Islet of Langerhans (tissue), 1 donor: ENCODE data around the gene TPRG1.

ENCODE experiments used
- FAIRE-seq: peaks from one replicate; lab custom pipeline; 2011; peaks lifted over from hg19 to GRCh38; lab: Jason Lieb, UNC

TPRG1 gene, protein sequence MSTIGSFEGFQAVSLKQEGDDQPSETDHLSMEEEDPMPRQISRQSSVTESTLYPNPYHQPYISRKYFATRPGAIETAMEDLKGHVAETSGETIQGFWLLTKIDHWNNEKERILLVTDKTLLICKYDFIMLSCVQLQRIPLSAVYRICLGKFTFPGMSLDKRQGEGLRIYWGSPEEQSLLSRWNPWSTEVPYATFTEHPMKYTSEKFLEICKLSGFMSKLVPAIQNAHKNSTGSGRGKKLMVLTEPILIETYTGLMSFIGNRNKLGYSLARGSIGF

GRCh38 chr3:189171707-189172106 lies at the start of gene TPRG1:
Gene TPRG1, plus strand, starts transcription at chr3:189171971. Its CDS starts 35,414 bp downstream, at chr3:189207385.
- no peak for FAIRE-seq

DNA sequence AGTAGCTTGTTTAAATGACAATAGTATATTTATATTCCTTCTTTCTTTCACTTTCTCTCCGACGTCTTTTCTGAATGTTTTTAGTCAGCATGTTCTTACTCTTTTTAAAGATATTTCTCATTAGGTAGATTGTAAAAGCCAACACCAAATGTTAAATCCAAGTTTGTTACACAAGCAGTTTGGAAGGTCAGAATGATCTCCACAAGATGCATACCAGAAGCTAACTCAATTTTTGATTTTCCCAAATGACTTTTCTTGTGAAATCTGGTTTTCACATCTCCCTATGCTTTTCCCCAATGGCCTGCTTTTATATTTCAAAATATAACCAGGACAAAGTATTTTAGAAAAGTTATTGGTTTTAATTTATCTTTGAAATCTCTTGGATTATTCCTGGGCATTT lies 49.7 kb upstream of the TPRG1 start:
- FAIRE-seq, result no peak

- FAIRE-seq, result no peak
These were observed 49.1 kb upstream of the TPRG1 start for GRCh38 chr3:189122526-189123205.

DNA sequence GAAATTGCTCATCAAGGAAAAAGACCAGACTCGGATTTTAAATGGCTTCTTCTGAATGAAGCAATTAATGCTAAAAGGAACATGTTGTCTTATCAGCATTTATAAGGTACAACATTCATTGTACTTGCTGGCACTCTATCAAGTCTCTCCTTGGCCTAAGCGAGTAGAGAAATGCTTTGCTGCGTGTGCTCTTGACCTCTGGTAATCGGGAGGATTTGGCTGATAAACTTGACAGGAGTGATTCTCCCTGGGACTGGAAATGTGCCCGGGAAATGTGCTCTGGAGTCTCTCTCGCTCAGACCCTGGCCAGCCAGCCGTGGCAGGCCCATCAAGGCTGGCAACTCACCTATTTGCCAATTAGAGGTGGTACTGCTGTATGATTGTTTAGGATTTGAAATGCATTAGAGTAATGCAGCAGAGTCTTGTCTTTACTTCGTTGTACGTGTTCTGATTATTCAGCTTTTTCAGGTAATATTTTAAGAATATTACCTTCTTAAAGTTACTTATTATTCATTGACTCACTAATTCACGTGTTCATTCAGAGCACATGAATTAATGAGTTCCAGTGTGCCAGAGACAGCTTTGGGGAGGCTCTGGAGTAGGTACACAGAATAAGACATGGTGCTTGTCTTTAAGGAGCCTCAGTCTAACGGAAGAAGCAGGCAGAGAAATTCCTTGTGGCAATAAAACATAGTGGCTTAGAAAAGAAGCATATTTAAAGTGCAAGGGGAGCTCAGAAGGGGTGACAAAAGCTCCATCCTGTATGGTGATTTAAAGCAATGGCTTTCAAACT lies 48.0 kb upstream of the TPRG1 start:
- no peak for FAIRE-seq

DNA sequence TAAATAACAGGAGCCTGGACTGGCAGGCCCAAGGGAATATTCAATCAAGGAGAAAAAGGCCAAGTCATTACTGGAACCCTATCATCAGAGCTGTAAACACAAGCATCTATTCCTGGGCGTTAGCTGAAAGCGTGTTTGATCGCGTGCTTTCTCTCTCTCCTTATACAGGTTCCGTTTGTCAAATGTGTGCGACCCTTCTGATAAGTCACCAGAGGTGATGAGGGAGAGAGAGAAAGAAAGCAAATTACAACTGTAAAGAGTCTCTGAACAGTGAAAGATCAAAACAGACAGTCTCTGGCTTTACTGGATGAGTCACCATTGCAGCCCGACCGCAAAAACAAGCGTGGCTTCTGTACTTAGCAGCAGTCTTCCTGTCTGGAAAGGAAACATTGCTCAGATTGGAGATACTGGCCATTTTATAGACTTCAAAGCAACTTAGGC lies 39.5 kb upstream of the TPRG1 start:
- no peak for FAIRE-seq

DNA sequence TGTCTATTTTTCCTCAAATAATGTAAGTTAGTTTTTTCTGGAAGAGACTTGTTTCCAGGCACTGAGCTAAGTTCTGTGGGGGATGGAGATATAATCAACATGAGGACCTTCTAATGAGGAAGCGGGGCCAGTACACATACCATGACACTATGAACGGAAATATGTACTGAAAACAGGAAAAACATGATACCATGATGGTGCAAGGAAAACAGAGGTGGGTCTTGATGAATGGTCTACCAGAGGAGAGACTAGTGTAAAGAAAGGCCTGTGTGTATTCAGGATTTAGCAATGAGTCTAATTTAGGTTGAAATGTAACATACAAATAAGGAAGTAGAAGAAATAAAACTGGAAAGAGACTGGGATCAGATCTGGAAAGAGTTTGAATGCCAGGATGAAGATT lies 38.9 kb upstream of the TPRG1 start:
- no peak for FAIRE-seq

- no peak for FAIRE-seq
These were observed 38.0 kb upstream of the TPRG1 start for GRCh38 chr3:189133768-189134167.

DNA sequence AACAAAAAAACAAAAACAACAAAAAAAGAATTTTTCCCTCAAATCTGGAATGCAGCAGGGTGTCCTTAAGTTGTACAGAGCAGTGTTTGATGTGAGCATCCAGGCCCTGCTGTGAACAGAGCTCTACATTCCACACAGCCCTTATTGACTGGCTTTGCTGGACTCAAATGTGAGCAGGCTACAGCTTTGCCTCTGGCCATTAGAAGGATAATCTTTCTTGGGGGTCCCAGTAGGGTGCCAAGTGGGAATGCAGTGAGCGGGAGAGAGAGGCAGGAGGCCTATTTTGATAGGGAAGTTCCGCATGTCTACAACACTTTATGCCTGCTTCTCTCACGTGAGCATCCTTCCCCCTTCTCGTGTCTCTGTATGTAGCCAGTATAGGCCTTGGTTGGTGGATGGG lies 34.4 kb upstream of the TPRG1 start:
- FAIRE-seq, result no peak

DNA sequence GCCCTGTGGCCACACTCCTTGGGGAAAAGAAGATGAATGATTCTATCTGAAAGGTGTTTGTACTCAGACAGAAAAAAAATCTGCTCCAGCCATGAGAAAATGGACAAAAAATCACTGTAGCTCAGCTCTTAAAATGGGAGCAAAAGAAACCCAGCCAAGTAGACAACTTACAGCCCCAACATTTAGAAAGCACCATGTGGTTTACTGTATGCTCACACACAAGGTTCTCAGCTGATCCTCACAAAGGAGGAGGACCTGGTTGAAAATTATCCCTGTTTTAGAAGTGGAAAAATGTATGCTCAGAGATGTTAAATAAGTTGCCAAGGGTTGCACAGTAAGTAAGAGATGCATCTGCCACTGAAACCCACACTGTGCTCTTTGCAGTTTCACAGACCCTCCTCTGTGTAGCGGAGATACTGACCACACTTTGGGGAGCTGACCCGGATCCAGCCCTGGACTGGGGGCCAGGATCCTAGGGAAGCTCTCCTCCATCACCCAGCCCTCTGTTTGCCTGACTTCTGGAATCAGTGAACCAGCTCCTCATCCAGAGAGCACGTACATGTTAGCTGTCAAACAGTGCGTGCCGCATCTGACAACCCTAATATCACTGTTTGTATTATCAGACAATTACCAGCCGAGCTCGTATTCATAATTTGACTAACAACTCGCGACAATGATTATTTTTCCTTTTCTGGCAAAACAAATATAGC lies 32.7 kb upstream of the TPRG1 start:
- FAIRE-seq, result no peak

DNA sequence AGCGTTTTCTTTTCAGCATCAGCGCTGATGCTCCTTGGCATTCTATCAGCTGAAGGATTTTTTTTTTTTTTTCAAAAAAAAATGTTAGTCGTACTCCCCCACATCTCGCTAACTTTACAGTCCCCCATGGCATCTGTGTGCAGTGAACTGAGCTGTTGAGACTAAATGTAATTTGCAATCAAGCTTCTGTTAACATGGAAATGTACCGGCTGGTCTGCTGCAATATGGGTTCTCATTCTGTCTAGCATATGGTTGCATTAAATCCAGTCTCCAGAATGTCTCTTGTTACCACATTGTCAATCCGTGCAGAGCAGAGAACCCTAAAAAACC lies 32.2 kb upstream of the TPRG1 start:
- no peak for FAIRE-seq

- FAIRE-seq, result no peak
These were observed 29.2 kb upstream of the TPRG1 start for GRCh38 chr3:189142527-189142926.

DNA sequence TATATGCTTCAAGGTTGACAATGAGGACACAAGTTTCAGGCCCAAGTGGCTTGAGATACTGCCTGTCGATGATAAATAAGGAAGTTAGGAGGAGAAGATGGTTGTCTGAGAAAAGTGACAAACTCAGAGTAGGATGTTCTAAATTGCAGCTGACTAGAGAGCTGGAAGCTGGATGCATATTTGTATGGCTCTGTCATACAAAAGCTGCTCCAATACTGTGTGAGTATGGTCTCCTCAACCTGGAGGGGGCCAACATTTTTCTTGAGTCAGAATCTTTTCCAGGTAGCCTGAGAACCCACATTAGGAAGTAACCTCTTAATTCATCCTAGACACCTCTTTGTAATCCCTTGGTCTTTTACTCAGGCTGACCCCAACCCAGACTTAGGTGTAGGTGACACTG lies 28.4 kb upstream of the TPRG1 start:
- no peak for FAIRE-seq

- FAIRE-seq, result no peak
These were observed 28.0 kb upstream of the TPRG1 start for GRCh38 chr3:189143771-189144170.

DNA sequence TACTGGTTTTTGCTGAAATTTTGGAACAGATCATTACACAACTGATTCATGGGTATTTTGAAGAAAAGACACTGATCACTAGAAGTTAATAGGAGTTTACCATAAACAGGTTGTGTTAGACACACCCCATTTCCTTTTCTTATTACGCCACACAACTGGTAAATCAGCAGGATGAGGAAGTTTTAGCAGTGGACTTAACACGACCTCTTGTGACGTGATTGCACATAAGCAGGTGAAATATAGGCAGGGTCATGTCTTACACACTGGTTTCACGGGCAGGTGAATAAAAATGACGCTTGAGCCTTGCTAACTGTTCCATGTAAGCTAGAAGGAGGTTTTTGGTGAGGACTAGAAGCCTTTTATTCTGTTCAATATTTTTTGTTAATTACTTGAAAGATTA lies 27.1 kb upstream of the TPRG1 start:
- no peak for FAIRE-seq

DNA sequence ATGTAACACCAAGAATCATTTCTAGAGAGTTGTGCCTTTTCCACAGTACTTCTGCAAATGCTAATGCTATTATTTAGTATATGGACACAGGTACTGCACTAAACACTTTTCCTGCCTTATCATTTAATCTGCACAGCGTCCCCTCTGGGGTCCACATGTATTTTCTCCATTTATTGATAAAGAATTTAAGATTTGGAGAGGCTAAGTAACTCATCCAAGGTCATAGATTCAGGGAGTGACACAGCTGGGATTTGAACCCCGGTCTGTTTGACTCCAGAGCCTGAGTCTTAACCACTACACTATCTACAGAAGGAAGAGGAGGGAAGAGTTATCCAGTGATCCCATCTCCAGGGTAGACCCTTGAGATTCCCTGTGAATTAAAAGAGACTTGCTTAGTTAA lies 24.9 kb upstream of the TPRG1 start:
- no peak for FAIRE-seq

- FAIRE-seq, result peak; percentile 87
These were observed 23.7 kb upstream of the TPRG1 start for GRCh38 chr3:189148081-189148507.

GRCh38 chr3:189149203-189149602 lies 22.6 kb upstream of the TPRG1 start:
- no peak for FAIRE-seq

DNA sequence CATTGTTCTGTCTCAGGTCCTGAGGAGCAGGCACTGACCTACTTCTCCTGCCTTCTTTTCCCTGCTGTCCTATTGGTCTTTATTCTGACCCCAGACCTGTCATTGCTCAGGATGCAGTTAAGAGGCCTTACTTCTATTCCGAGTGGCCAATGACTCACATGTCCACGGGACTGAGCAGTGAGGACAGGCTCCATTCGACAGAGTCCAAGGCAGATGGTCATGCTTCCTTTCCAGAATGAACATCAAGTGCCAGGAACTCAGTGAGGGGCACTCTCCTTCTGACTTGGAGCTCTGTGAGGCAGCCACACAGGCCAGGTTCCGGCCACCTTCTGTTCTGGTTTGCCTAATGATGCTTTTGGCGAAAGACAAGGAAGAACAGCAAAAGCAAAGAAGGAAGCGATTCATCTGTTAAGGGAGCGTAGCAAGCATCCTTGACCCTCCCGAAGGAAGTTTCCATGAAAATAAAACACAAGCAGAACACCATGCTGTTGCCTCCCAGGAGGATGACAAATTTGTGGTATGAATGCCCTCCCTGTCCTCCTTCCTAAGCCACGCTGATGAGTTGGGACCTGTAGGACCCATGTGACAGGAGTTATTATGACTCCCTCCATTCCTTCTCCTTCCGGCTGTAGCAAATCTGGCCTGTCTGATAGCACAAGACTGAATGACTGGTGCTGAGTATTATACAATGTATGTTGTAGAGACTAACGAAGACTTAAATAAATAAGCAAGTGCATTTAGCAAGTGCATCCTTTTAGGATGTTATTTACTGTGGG lies 14.4 kb upstream of the TPRG1 start:
- no peak for FAIRE-seq

GRCh38 chr3:189158034-189158433 lies 13.7 kb upstream of the TPRG1 start:
- no peak for FAIRE-seq

DNA sequence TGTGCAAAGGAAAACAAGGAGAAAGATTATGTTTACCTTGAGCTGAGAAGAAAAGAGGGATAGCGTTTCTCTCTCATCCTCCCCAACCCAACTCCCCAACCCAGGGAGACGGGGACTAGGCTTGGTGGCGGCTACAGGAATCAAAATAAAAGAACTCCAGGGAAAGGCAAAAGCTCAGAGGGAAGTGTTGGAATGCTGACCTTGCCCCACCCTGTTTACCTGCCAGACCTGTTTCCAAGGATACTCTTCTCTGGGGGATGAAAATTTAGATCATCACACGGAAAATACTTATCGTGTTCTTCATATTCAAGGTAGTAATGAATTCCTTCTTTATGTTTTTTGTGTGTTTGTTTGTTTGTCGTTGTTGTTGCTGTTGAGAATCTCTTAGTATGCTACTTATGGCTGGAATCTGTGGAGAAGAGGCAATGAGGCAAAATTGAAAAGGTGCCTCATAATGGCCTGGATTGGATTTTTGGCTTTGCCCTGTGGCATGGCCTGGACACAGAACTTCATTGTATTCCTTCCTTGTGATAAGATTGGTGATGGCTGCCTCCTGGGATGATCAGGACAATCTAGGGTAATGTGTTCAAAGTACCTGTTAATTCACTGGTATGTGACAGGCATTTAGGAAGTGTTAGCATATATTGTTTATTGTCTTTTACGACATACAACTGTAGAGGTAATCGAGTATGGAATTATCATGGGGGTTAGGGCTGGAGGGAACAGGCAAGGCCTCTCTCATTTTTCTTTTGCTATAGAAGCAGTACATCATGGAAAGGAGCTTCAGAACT lies 11.1 kb upstream of the TPRG1 start:
- no peak for FAIRE-seq

- no peak for FAIRE-seq
These were observed 6.6 kb upstream of the TPRG1 start for GRCh38 chr3:189165092-189165612.
